Activated naive CD4-positive, alpha-beta T cell treated with anti-CD3 and anti-CD28 coated beads for 36 hours (primary cell): ENCODE data around the gene TMEM151B. TPM values are rescaled to one million over a fixed set of nuclear protein-coding genes. Genes with fewer than 3 reads are reported as not detected.

ENCODE experiments used
- CTCF ChIA-PET: fragments of 350-600 bp; sonication (Branson Sonifier 250); formaldehyde crosslinking; loops from one replicate; lab custom pipeline; 2021; ENCODE audit warnings: antibody characterized with exemption; lab: Charles Lee
- DNase-seq: peaks from one replicate; pipeline ENCODE4 v3.0.0-alpha.2; 2020
- H3K27ac Mint-ChIP-seq: one replicate; pipeline ENCODE4 v1.8.0; 2021; ENCODE audit warnings: mild to moderate bottlenecking, mixed read lengths
- H3K27me3 Mint-ChIP-seq: one replicate; pipeline ENCODE4 v1.8.0; 2021; ENCODE audit warnings: low read depth, mixed read lengths
- H3K36me3 Mint-ChIP-seq: one replicate; pipeline ENCODE4 v1.8.0; 2021; ENCODE audit warnings: low read depth, mixed read lengths
- H3K4me1 Mint-ChIP-seq: one replicate; pipeline ENCODE4 v1.8.0; 2021; ENCODE audit warnings: low read depth, mixed read lengths
- H3K4me3 Mint-ChIP-seq: one replicate; pipeline ENCODE4 v1.8.0; 2021; ENCODE audit warnings: mild to moderate bottlenecking, moderate library complexity, mixed read lengths
- H3K9me3 Mint-ChIP-seq: one replicate; pipeline ENCODE4 v1.8.0; 2021; ENCODE audit warnings: mixed read lengths
- intact Hi-C: fragments of 100-400 bp; cut with micrococcal nuclease; formaldehyde crosslinking; loops from one replicate; pipeline ENCODE4 v1.15.1; 2023
- total RNA-seq, 2 experiments: library from RNA; stranded (reverse); gene quantifications; one replicate each; pipeline ENCODE4 v1.2.3, GENCODE V29; 2021

The TMEM151B gene
- total RNA-seq, 2 experiments from 2014 or later = not detected

- H3K36me3 Mint-ChIP-seq = no peaks in the 10 kb centered on the region
- DNase-seq = no peak
- no peaks in the 10 kb centered on the region for H3K4me1 Mint-ChIP-seq
- no peak overlapping the region for H3K4me3 Mint-ChIP-seq
- H3K9me3 Mint-ChIP-seq = no peaks in the 10 kb centered on the region
- no peak overlapping the region for H3K27ac Mint-ChIP-seq
- intact Hi-C loops = no loop called here
- CTCF ChIA-PET = interaction anchor here (0.8 kb wide), 1 partner anchor 9 kb away, joined by 3 read pairs; no protein-coding TSS in a partner anchor
- peaks cover 5% of the 10 kb centered on the region for H3K27me3 Mint-ChIP-seq
These were observed 86.2 kb downstream of the TMEM151B start for GRCh38 chr6:44356487-44356886.

Other genes with a start within 250 kb of the TMEM151B start
- gene MRPL14, start 143.0 kb upstream of the TMEM151B start, total RNA-seq = 10 to 100 TPM; 40.9 to 41.0 TPM
- 1 to 10 TPM; 7.8 to 8.3 TPM for gene TMEM63B, start 142.9 kb upstream of the TMEM151B start, total RNA-seq
- not detected for gene CAPN11, start 111.6 kb upstream of the TMEM151B start, total RNA-seq
- not detected for gene MYMX, start 53.5 kb upstream of the TMEM151B start, total RNA-seq
- 10 to 100 TPM; 32.7 to 33.4 TPM for gene SLC29A1, start 46.9 kb upstream of the TMEM151B start, total RNA-seq
- gene HSP90AB1, start 23.3 kb upstream of the TMEM151B start, total RNA-seq = 1,000 to 10,000 TPM; 1,951 to 2,044 TPM
- 1 to 10 TPM; 7.2 to 7.3 TPM for gene SLC35B2, start 12.9 kb upstream of the TMEM151B start, total RNA-seq
- 1 to 10 TPM; 9.1 to 9.6 TPM for gene NFKBIE, start 4.9 kb upstream of the TMEM151B start, total RNA-seq
- gene AARS2, start 42.9 kb downstream of the TMEM151B start, total RNA-seq = 10 to 100 TPM; 11.6 to 12.9 TPM
- not detected for gene SPATS1, start 72.2 kb downstream of the TMEM151B start, total RNA-seq
- gene CDC5L, start 117.3 kb downstream of the TMEM151B start, total RNA-seq = 10 to 100 TPM; 17.9 to 18.8 TPM